ENCODE measurements around the gene RUNX2. TPM values are rescaled to one million over a fixed set of nuclear protein-coding genes. Genes with fewer than 3 reads are reported as not detected.

The RUNX2 gene
- 5.1 and 7.0 TPM in 2 replicates for total RNA-seq

DNA sequence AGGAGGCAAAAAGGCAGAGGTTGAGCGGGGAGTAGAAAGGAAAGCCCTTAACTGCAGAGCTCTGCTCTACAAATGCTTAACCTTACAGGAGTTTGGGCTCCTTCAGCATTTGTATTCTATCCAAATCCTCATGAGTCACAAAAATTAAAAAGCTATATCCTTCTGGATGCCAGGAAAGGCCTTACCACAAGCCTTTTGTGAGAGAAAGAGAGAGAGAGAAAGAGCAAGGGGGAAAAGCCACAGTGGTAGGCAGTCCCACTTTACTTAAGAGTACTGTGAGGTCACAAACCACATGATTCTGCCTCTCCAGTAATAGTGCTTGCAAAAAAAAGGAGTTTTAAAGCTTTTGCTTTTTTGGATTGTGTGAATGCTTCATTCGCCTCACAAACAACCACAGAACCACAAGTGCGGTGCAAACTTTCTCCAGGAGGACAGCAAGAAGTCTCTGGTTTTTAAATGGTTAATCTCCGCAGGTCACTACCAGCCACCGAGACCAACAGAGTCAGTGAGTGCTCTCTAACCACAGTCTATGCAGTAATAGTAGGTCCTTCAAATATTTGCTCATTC is at the start of gene RUNX2:
Gene RUNX2 (plus strand): TSS at position 375 of the 567 bp plus-strand sequence. CDS start 397 bp downstream, outside the sequence.

DNA sequence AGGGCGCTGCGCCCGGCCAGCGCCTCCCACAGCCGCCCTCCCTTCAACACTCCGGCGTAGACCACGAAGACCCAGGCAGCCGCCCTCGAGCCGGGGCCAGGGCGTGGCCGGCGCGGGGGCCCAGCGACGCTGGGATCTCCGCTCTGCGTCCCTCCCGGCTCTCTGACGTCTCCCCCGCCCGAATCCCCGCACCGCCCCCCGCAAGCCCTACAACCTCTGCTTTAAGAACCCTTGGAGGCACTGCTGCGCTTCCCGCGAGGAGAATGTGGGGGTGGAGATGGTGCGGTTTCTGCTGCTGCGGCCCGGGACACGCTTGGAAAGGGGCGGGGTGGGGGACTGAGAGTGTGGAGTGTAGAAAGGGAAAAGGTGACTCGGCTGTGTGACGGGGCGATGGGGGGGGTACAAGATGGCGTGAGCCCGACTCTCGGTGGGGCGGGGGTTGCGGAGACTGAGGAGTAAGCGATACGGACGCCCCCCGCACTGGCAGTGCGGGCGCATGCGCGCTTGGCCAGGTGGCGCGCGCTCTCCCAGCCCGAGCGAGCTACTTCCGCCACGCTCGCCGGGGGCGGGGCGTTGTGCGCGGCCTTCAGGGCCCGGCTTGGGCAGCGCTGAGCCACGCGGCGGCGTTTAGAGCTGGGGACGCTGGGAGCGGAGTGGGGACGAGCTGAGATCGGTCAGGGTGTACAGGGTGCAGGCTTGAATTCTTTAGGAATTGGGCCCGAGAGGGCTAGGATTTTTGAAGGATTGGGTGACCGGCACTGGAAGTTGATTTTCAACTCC is 49.6 kb downstream of the RUNX2 start, which contains the start of gene SUPT3H:
Gene SUPT3H (minus strand): TSS at position 381 of the 780 bp plus-strand sequence.

Other genes starting within 250 kb of the RUNX2 start
- 6.8 and 8.8 TPM in 2 replicates for gene SUPT3H, start 49.6 kb downstream of the RUNX2 start, total RNA-seq